Liver (tissue), 9 donors: ENCODE results near the gene KLLN. TPM values are rescaled to one million over a fixed set of nuclear protein-coding genes. Genes with fewer than 3 reads are reported as not detected.
"Not testable (repeated sequence)": the region's sequence is repeated elsewhere in the genome, so short reads cannot be mapped to it uniquely, and the experiment has no call there.

Source experiments
- DNase-seq: peaks from one replicate; pipeline ENCODE4 v3.0.0-alpha.2; 2017; ENCODE audit warnings: low spot score
- H3K27ac ChIP-seq, 2 donors: one replicate each; pipeline ENCODE4 v1.7.0; 2013; ENCODE audit warnings: inconsistent platforms in 2 of 2, low read length in 2 of 2, control low read depth in 1 of 2, low read depth in 1 of 2, mild to moderate bottlenecking in 1 of 2
- H3K27me3 ChIP-seq, 4 donors: one replicate each; pipeline versions ENCODE4 v1.6.1 to v1.7.0; 2013; ENCODE audit warnings: low read length in 3 of 4, inconsistent platforms in 1 of 4, mild to moderate bottlenecking in 1 of 4, moderate library complexity in 1 of 4; ENCODE audit not compliant: control insufficient read depth in 4 of 4, insufficient read depth in 4 of 4
- H3K36me3 ChIP-seq, 4 donors: one replicate each; pipeline versions ENCODE4 v1.6.1 to v1.7.0; 2013; ENCODE audit warnings: low read length in 3 of 4, mild to moderate bottlenecking in 3 of 4, low read depth in 1 of 4, moderate library complexity in 1 of 4; ENCODE audit not compliant: control insufficient read depth in 4 of 4, insufficient read depth in 3 of 4
- H3K4me1 ChIP-seq, 4 donors: one replicate each; pipeline versions ENCODE4 v1.6.1 to v1.7.0; 2013; ENCODE audit warnings: low read length in 3 of 4, mild to moderate bottlenecking in 3 of 4, moderate library complexity in 1 of 4; ENCODE audit not compliant: control insufficient read depth in 4 of 4, insufficient read depth in 4 of 4
- H3K4me3 ChIP-seq, 3 donors: one replicate each; pipeline versions ENCODE4 v1.6.1 to v1.7.0; 2013; ENCODE audit warnings: low read length in 3 of 3, control low read depth in 1 of 3, low read depth in 1 of 3, mild to moderate bottlenecking in 1 of 3
- H3K9ac ChIP-seq, 2 donors: one replicate each; pipeline ENCODE4 v1.7.0; 2013; ENCODE audit warnings: low read length in 2 of 2, mild to moderate bottlenecking in 2 of 2, moderate library complexity in 2 of 2, control low read depth in 1 of 2, low read depth in 1 of 2
- H3K9me3 ChIP-seq, 4 donors: one replicate each; pipeline versions ENCODE4 v1.6.1 to v1.7.0; 2013; ENCODE audit warnings: low read length in 3 of 4; ENCODE audit not compliant: control insufficient read depth in 4 of 4
- EGR1 ChIP-seq, 2 donors: IDR thresholded peaks; 2 replicates each; pipeline ENCODE4 v1.6.1; 2016 to 2018; ENCODE audit warnings: antibody characterized with exemption in 2 of 2, low read depth in 2 of 2
- FOXA1 ChIP-seq: IDR thresholded peaks from 2 replicates; pipeline ENCODE4 v1.6.1; 2016; ENCODE audit warnings: antibody characterized with exemption
- FOXA2 ChIP-seq: IDR thresholded peaks from 2 replicates; pipeline ENCODE4 v1.6.1; 2016; ENCODE audit warnings: antibody characterized with exemption
- HNF4A ChIP-seq, 2 donors: conservative IDR thresholded peaks; 2 replicates each; pipeline ENCODE4 v1.6.1; 2016; ENCODE audit warnings: antibody characterized with exemption in 2 of 2, mild to moderate bottlenecking in 2 of 2
- HNF4G ChIP-seq: IDR thresholded peaks from 2 replicates; pipeline ENCODE4 v1.6.1; 2016; ENCODE audit warnings: antibody characterized with exemption
- JUND ChIP-seq, 2 donors: IDR thresholded peaks; 2 replicates each; pipeline ENCODE4 v1.6.1; 2016; ENCODE audit warnings: antibody characterized with exemption in 2 of 2
- NR2F2 ChIP-seq: IDR thresholded peaks from 2 replicates; pipeline ENCODE4 v1.6.1; 2016; ENCODE audit warnings: antibody characterized with exemption
- RAD21 ChIP-seq, 2 donors: IDR thresholded peaks; 2 replicates each; pipeline ENCODE4 v1.6.1; 2016; ENCODE audit warnings: antibody characterized with exemption in 2 of 2, mild to moderate bottlenecking in 2 of 2
- RXRA ChIP-seq, 2 donors: IDR thresholded peaks; 2 replicates each; pipeline ENCODE4 v1.6.1; 2017 to 2018; ENCODE audit warnings: antibody characterized with exemption in 2 of 2, mild to moderate bottlenecking in 1 of 2
- TAF1 ChIP-seq: conservative IDR thresholded peaks from 2 replicates; pipeline ENCODE4 v1.6.1; 2016; ENCODE audit warnings: antibody characterized with exemption, mild to moderate bottlenecking
- YY1 ChIP-seq: IDR thresholded peaks from 2 replicates; pipeline ENCODE4 v1.6.1; 2016; ENCODE audit warnings: antibody characterized with exemption, mild to moderate bottlenecking
- WGBS: extraction: QIAGEN DNeasy Blood & Tissue Kit; methylation state at CpG from one replicate; pipeline ENCODE4 v1.1.7; 2013; 5-methylcytosine and 5-hydroxymethylcytosine counted together
- polyA plus RNA-seq, 2 donors: library from polyadenylated mRNA; stranded (reverse) in 1 of 2; unstranded in 1 of 2; fragments of 200-250 nt in 1 of 2; fragments of >200 nt in 1 of 2; fragmentation: Nextera tagmentation in 1 of 2; extraction: Ambion mirVana in 1 of 2; gene quantifications; one replicate each; pipeline versions ENCODE4 v1.2.1 to v1.2.3, GENCODE V29; 2013 to 2015
- total RNA-seq, 2 donors: library from RNA; depleted of rRNA; stranded (reverse); fragments of >200 nt; gene quantifications; one replicate each; pipeline ENCODE4 v1.2.3, GENCODE V29; 2014
- TF ChIP-seq, protein P1 (sequence below): fragments of 150-350 bp; IDR thresholded peaks from 2 replicates; pipeline ENCODE4 v1.5.1; 2017; ENCODE audit warnings: improper control_type of control experiment, low read depth, low read length; ENCODE audit not compliant: missing input control
- TF ChIP-seq, protein P2 (sequence below): IDR thresholded peaks from 2 replicates; pipeline ENCODE4 v1.6.1; 2016; ENCODE audit warnings: antibody characterized with exemption
- TF ChIP-seq, protein P3 (sequence below): IDR thresholded peaks from 2 replicates; pipeline ENCODE4 v1.6.1; 2016; ENCODE audit warnings: antibody characterized with exemption, mild to moderate bottlenecking
- donor health status: healthy.
- donor health status: healthy.
- donor health status: healthy.
- donor health status: healthy.
- donor health status: healthy.

Gene KLLN
- total and polyA plus RNA-seq, 4 donors, result 0.17 to 0.42 (median 0.24) TPM

DNA sequence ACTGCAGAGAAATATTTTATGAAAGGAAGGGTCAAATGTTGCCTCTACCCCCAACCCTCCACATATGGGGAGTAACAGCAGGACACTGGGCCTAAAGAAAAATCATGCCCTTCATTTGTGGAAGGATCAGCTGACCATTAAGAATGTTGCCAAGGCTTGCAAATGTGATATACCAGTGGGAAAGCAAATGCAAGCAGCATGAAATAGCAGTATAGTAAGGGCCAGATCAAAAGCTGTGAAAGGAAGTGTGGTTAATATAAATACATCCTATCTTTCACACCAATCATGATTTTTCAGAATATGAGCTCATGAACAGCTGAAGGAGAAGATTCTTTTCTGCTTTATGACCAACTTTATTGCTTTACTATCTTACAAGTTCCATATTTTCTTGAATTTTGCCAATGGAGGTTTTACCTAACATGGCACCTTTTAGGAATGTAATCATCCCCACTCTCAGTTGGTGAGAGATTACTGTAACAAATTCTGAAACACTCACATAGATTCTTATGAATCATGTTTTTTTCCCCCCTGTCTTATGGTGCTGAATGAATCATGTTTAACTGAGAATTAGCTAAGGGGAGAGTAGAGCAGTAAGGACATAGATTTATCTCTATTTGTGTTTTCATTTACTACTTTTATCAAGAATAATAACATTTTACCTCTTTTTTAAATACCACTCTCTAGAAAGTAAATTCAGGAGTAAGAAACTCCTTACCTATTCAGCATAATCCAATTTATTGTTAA lies 33.2 kb downstream of the KLLN start:
- TF ChIP-seq, protein P1, sequence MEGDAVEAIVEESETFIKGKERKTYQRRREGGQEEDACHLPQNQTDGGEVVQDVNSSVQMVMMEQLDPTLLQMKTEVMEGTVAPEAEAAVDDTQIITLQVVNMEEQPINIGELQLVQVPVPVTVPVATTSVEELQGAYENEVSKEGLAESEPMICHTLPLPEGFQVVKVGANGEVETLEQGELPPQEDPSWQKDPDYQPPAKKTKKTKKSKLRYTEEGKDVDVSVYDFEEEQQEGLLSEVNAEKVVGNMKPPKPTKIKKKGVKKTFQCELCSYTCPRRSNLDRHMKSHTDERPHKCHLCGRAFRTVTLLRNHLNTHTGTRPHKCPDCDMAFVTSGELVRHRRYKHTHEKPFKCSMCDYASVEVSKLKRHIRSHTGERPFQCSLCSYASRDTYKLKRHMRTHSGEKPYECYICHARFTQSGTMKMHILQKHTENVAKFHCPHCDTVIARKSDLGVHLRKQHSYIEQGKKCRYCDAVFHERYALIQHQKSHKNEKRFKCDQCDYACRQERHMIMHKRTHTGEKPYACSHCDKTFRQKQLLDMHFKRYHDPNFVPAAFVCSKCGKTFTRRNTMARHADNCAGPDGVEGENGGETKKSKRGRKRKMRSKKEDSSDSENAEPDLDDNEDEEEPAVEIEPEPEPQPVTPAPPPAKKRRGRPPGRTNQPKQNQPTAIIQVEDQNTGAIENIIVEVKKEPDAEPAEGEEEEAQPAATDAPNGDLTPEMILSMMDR, result no peak
- TF ChIP-seq NR2F2 (no peak), HNF4G (no peak), FOXA2 (no peak), JUND (IDR thresholded peaks at IDR 0.05) (no peak), HNF4A (conservative IDR thresholded peaks at IDR 0.05) (no peak), YY1 (no peak), TAF1 (no peak), EGR1 (IDR thresholded peaks at IDR 0.05; ENCODE audit: low read depth in 2 of 2) (no peak)
- TF ChIP-seq, protein P2, sequence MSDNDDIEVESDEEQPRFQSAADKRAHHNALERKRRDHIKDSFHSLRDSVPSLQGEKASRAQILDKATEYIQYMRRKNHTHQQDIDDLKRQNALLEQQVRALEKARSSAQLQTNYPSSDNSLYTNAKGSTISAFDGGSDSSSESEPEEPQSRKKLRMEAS, result no peak
- TF ChIP-seq, protein P3, sequence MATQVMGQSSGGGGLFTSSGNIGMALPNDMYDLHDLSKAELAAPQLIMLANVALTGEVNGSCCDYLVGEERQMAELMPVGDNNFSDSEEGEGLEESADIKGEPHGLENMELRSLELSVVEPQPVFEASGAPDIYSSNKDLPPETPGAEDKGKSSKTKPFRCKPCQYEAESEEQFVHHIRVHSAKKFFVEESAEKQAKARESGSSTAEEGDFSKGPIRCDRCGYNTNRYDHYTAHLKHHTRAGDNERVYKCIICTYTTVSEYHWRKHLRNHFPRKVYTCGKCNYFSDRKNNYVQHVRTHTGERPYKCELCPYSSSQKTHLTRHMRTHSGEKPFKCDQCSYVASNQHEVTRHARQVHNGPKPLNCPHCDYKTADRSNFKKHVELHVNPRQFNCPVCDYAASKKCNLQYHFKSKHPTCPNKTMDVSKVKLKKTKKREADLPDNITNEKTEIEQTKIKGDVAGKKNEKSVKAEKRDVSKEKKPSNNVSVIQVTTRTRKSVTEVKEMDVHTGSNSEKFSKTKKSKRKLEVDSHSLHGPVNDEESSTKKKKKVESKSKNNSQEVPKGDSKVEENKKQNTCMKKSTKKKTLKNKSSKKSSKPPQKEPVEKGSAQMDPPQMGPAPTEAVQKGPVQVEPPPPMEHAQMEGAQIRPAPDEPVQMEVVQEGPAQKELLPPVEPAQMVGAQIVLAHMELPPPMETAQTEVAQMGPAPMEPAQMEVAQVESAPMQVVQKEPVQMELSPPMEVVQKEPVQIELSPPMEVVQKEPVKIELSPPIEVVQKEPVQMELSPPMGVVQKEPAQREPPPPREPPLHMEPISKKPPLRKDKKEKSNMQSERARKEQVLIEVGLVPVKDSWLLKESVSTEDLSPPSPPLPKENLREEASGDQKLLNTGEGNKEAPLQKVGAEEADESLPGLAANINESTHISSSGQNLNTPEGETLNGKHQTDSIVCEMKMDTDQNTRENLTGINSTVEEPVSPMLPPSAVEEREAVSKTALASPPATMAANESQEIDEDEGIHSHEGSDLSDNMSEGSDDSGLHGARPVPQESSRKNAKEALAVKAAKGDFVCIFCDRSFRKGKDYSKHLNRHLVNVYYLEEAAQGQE, result no peak
- Histone ChIP-seq H3K27me3 (no peaks in the 10 kb centered on the region), H3K9me3 (no peaks in the 10 kb centered on the region), H3K9ac (no peak overlapping the region), H3K27ac (no peak overlapping the region), H3K4me3 (no peak overlapping the region), H3K36me3 (no peaks in the 10 kb centered on the region), H3K4me1 (no peaks in the 10 kb centered on the region)
- DNase-seq, result no peak

DNA sequence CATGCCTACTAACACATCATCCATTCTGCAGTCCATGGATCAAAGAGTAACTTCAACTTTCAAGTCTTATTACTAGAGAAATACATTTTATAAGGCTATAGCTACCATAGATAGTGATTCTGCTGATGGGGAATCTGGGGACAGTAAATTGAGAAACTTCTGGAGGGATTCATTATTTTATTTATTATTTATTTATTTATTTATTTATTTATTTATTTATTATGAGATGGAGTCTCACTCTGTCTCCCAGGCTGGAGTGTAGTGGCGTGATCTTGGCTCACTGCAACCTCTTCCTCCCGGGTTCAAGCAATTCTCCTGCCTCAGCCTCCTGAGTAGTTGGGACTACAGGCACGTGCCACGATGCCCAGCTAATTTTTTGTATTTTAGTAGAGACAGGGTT lies 34.3 kb downstream of the KLLN start:
- not testable (repeated sequence) for H3K27ac ChIP-seq, H3K9me3 ChIP-seq, H3K9ac ChIP-seq, H3K27me3 ChIP-seq, H3K4me1 ChIP-seq, DNase-seq, H3K36me3 ChIP-seq, H3K4me3 ChIP-seq
- 97% methylated on average over 4 of the region's 4 CpGs for WGBS

DNA sequence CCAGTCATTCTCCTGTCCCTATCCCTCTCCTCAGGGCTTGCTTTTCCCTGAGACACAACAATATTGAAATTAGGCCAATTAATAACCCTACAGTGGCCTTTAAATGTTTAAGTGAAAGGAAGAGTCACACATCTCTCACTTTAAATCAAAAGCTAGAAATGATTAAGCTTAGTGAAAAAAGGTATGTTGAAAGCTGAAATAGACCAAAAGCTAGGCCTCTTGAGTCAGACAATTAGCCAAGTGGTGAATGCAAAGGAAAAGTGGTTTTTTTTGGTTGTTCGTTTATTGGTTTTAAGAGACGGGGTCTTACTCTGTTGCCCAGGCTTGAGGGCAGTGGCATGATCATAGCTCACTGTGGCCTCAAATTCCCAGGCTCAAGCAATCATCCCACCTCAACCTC lies 35.7 kb downstream of the KLLN start:
- Histone ChIP-seq H3K36me3 (no peaks in the 10 kb centered on the region), H3K9ac (no peak overlapping the region), H3K27ac (no peak overlapping the region), H3K27me3 (no peaks in the 10 kb centered on the region), H3K4me1 (no peaks in the 10 kb centered on the region), H3K4me3 (no peak overlapping the region), H3K9me3 (no peaks in the 10 kb centered on the region)
- WGBS, result 96% methylated on average over 2 of the region's 2 CpGs
- DNase-seq, result no peak
- TF ChIP-seq FOXA1 (no peak), RAD21 (IDR thresholded peaks at IDR 0.05) (no peak), RXRA (IDR thresholded peaks at IDR 0.05) (no peak), NR2F2 (no peak), JUND (IDR thresholded peaks at IDR 0.05) (no peak)
